ENCODE measurements around the gene TMEM40.

DNA sequence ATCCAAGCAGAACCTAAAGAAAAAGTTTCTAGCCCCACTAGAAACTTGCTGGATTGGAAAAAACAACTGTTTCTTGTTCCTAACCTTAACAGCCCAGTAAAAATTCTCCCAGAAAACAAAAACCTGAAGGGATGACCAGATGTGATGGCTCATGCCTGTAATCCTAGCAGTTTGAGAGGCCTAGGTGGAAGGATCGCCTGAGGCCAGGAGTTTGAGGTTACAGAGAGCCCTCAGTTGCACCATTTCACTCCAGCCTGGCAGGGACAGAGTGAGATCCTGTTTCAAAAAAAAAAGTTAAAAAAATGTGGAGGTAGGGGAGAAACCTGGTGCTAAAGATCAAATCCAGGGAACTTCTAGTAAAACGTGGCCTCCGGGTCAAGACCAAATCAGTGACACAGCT, 56.6 kb downstream of the TMEM40 start:
- TF ChIP-seq CTCF (conservative IDR thresholded peaks at IDR 0.05) (no peak), EZH2 (IDR thresholded peaks at IDR 0.05; ENCODE audit: low read depth) (no peak)
